IMR-90 (cell line): ENCODE measurements around the gene CCNG1. TPM values are rescaled to one million over a fixed set of nuclear protein-coding genes. Genes with fewer than 3 reads are reported as not detected.

Source experiments
- microRNA-seq, 2 experiments: library from miRNA; stranded (forward) in 1 of 2; unstranded in 1 of 2; fragments of 10-50 nt in 1 of 2; fragments of <30 nt in 1 of 2; gene quantifications in 1 of 2; microRNA quantifications in 1 of 2; one replicate each; pipeline versions ENCODE3 to v1.1.0; 2013 to 2020; ENCODE audit not compliant: insufficient read depth in 1 of 2, insufficient read length in 1 of 2, unreplicated experiment in 1 of 2
- polyA plus RNA-seq, 3 experiments: library from polyadenylated mRNA; depleted of rRNA; stranded (reverse); fragments of >200 nt; gene quantifications; 2 replicates each; pipeline ENCODE4 v1.2.3, GENCODE V29; 2012; ENCODE audit warnings: low replicate concordance in 1 of 3
- small RNA-seq, 5 experiments: library from RNA; depleted of rRNA; stranded (forward); fragments of <200 nt; gene quantifications; one replicate each; pipeline ENCODE3, GENCODE V24; 2012
- total RNA-seq: library from RNA; depleted of rRNA; stranded (reverse); fragments of >200 nt; gene quantifications from 2 replicates; pipeline ENCODE4 v1.2.3, GENCODE V29; 2012; rRNA removed

The CCNG1 gene
- total and polyA plus RNA-seq, 2 of the 4 experiments (the other 2 are of a cell fraction) = 72.0 to 382 TPM

Small RNA genes lying within 50 kb of the gene (microRNA-seq; reads per million reads assigned to microRNA genes)
- gene AC008723.1 (ENCODE audit: insufficient read depth, insufficient read length) = not detected

Small RNA genes lying within 50 kb of the gene (small RNA-seq; reads per million reads assigned to genes)
- gene AC008723.1 = 0 reads per million in 5 experiments

Other genes with a start within 250 kb of the CCNG1 start
- gene NUDCD2, start 22.5 kb downstream of the CCNG1 start, total RNA-seq = 3.0 and 4.2 TPM in 2 replicates
- gene NUDCD2, start 22.5 kb downstream of the CCNG1 start, polyA plus RNA-seq (2012; rRNA removed) = 3.1 and 3.5 TPM in 2 replicates
- 24.6 and 30.3 TPM in 2 replicates for gene HMMR, start 23.0 kb downstream of the CCNG1 start, total RNA-seq
- 10.6 and 13.0 TPM in 2 replicates for gene HMMR, start 23.0 kb downstream of the CCNG1 start, polyA plus RNA-seq (2012; rRNA removed)
- gene MAT2B, start 68.0 kb downstream of the CCNG1 start, total RNA-seq = 80.3 and 107 TPM in 2 replicates
- gene MAT2B, start 68.0 kb downstream of the CCNG1 start, polyA plus RNA-seq (2012; rRNA removed) = 29.9 and 41.7 TPM in 2 replicates